ENCODE measurements around the gene KRTAP2-1. TPM values are rescaled to one million over a fixed set of nuclear protein-coding genes. Genes with fewer than 3 reads are reported as not detected.

Gene KRTAP2-1
- total RNA-seq, 6 experiments from 2014 or later, result 0.38 TPM; not detected in 5

- Mint-ChIP-seq H3K9me3 (no peaks in the 10 kb centered on the region; the same call in 1 of the 2 replicates), H3K27ac (no peak overlapping the region; the same call in 1 of the 2 replicates), H3K4me1 (ENCODE audit: low read depth) (peaks cover 39% of the 10 kb centered on the region), H3K36me3 (ENCODE audit: low read depth) (no peaks in the 10 kb centered on the region), H3K4me3 (no peak overlapping the region), H3K27me3 (ENCODE audit: insufficient read depth) (no peaks in the 10 kb centered on the region)
- TF ChIP-seq CTCF (IDR thresholded peaks at IDR 0.05), result no peak
- no peak for DNase-seq
Measured at GRCh38 chr17:41016578-41017215, 30.4 kb downstream of the KRTAP2-1 start.

GRCh38 chr17:41015454-41015853 lies 31.7 kb downstream of the KRTAP2-1 start:
- H3K4me1 Mint-ChIP-seq (ENCODE audit: low read depth), result peaks cover 37% of the 10 kb centered on the region
- H3K27ac Mint-ChIP-seq, result no peak overlapping the region
- H3K4me3 Mint-ChIP-seq, result no peak overlapping the region
- no peak for DNase-seq
- H3K36me3 Mint-ChIP-seq (ENCODE audit: low read depth), result no peaks in the 10 kb centered on the region
- H3K9me3 Mint-ChIP-seq, result no peaks in the 10 kb centered on the region
- no peak for TF ChIP-seq CTCF (IDR thresholded peaks at IDR 0.05)
- no peaks in the 10 kb centered on the region for H3K27me3 Mint-ChIP-seq (ENCODE audit: insufficient read depth)

- peaks cover 42% of the 10 kb centered on the region for H3K4me1 Mint-ChIP-seq (ENCODE audit: low read depth)
- no peaks in the 10 kb centered on the region for H3K9me3 Mint-ChIP-seq
- H3K36me3 Mint-ChIP-seq (ENCODE audit: low read depth), result no peaks in the 10 kb centered on the region
- H3K27me3 Mint-ChIP-seq (ENCODE audit: insufficient read depth), result no peaks in the 10 kb centered on the region
- DNase-seq, result peak; percentile 52
- no peak for TF ChIP-seq CTCF (IDR thresholded peaks at IDR 0.05)
- peak overlapping the region; percentile 64 for H3K27ac Mint-ChIP-seq
- peak overlapping the region; percentile 55 for H3K4me3 Mint-ChIP-seq
Measured at GRCh38 chr17:41013606-41014005, 33.5 kb downstream of the KRTAP2-1 start.

- H3K9me3 Mint-ChIP-seq, result no peaks in the 10 kb centered on the region
- H3K4me1 Mint-ChIP-seq (ENCODE audit: low read depth), result peaks cover 44% of the 10 kb centered on the region
- TF ChIP-seq CTCF (IDR thresholded peaks at IDR 0.05), result no peak
- H3K27ac Mint-ChIP-seq, result peak overlapping the region; percentile 68
- no peaks in the 10 kb centered on the region for H3K36me3 Mint-ChIP-seq (ENCODE audit: low read depth)
- peak; percentile 78 for DNase-seq
- peak overlapping the region; percentile 55 for H3K4me3 Mint-ChIP-seq
- no peaks in the 10 kb centered on the region for H3K27me3 Mint-ChIP-seq (ENCODE audit: insufficient read depth)
Measured at GRCh38 chr17:41013181-41013580, 33.9 kb downstream of the KRTAP2-1 start.

GRCh38 chr17:41012326-41013120 lies 34.6 kb downstream of the KRTAP2-1 start:
- DNase-seq, result no peak
- Mint-ChIP-seq H3K27me3 (ENCODE audit: insufficient read depth) (no peaks in the 10 kb centered on the region), H3K27ac (peak overlapping the region; percentile 68), H3K4me3 (peak overlapping the region; percentile 22), H3K4me1 (ENCODE audit: low read depth) (peaks cover 41% of the 10 kb centered on the region), H3K9me3 (no peaks in the 10 kb centered on the region), H3K36me3 (ENCODE audit: low read depth) (no peaks in the 10 kb centered on the region)
- TF ChIP-seq CTCF (IDR thresholded peaks at IDR 0.05), result no peak

Data from HFFc6 (cell line).